Retinal pigment epithelial cell (primary cell): Measurements from ENCODE around the gene CBX8.
A peak's percentile ranks its signal among the peaks of the same experiment; 100 is the strongest.

ENCODE experiments used
- DNase-seq: peaks from one replicate; pipeline ENCODE4 v3.0.0-alpha.2; 2010; ENCODE audit warnings: low read depth
- H3K4me3 ChIP-seq: 2 replicates; pipeline ENCODE4 v1.5.1; 2011; ENCODE audit warnings: mild to moderate bottlenecking, low read length, control low read depth, moderate library complexity
- CTCF ChIP-seq: conservative IDR thresholded peaks from 2 replicates; pipeline ENCODE4 v1.5.1; 2011; ENCODE audit warnings: low read depth, low read length, control low read depth, inconsistent platforms

Gene CBX8

GRCh38 chr17:79796763-79797491 lies at the start of gene CBX8:
Gene CBX8, minus strand, starts transcription at chr17:79797077. Its CDS starts 79 bp downstream, at chr17:79796998.
- DNase-seq, result peak; percentile 96
- peak within 1 kb of the TSS; percentile 75 for H3K4me3 ChIP-seq
- no peak for TF ChIP-seq CTCF

- DNase-seq, result no peak
- no peak overlapping the region for H3K4me3 ChIP-seq
- TF ChIP-seq CTCF, result no peak
These were observed 48.7 kb upstream of the CBX8 start for GRCh38 chr17:79845601-79845949.

- H3K4me3 ChIP-seq, result no peak overlapping the region
- TF ChIP-seq CTCF, result peak; percentile 73
- no peak for DNase-seq
These were observed 48.2 kb upstream of the CBX8 start for GRCh38 chr17:79844869-79845600.

GRCh38 chr17:79843816-79844800 lies 47.2 kb upstream of the CBX8 start:
- TF ChIP-seq CTCF, result no peak
- H3K4me3 ChIP-seq, result peak overlapping the region; percentile 34
- DNase-seq, result no peak

GRCh38 chr17:79843474-79843815 lies 46.6 kb upstream of the CBX8 start:
- DNase-seq, result no peak
- H3K4me3 ChIP-seq, result peak overlapping the region; percentile 34
- no peak for TF ChIP-seq CTCF

- no peak for DNase-seq
- no peak for TF ChIP-seq CTCF
- H3K4me3 ChIP-seq, result no peak overlapping the region
These were observed 46.0 kb upstream of the CBX8 start for GRCh38 chr17:79842656-79843473.
